ENCODE results near the gene NKX2-4.
"Not testable (repeated sequence)": the region's sequence is repeated elsewhere in the genome, so short reads cannot be mapped to it uniquely, and the experiment has no call there.

Gene NKX2-4

DNA sequence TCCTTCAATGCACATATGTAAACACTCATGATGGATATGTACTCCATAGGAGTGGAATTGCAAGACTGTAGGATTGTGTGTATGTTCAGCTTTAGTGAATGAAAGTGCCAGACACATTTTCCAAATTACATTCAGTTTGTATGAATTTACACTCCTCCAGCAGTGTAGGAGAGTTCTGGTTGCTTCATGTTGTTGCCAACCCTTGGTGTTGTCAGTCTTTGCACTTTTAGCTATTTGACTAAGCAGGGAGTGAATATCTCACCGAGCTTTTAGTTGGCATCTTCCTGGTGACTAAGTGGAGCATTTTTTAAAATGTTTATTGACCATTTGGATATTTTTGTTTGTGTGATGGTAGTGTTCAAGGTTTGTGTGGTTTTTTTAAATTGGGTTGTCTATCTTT, 23.9 kb downstream of the NKX2-4 start:
- no peak for TF ChIP-seq CTCF (conservative IDR thresholded peaks at IDR 0.05; ENCODE audit: low read depth, low read length)
- no peak overlapping the region for H3K4me3 ChIP-seq (ENCODE audit: low read length)
- DNase-seq (ENCODE audit: low read depth): no peak

GRCh38 chr20:21372016-21372415, 25.3 kb downstream of the NKX2-4 start:
- no peak overlapping the region for H3K4me3 ChIP-seq (ENCODE audit: low read length)
- no peak for TF ChIP-seq CTCF (conservative IDR thresholded peaks at IDR 0.05; ENCODE audit: low read depth, low read length)
- DNase-seq (ENCODE audit: low read depth): no peak

DNA sequence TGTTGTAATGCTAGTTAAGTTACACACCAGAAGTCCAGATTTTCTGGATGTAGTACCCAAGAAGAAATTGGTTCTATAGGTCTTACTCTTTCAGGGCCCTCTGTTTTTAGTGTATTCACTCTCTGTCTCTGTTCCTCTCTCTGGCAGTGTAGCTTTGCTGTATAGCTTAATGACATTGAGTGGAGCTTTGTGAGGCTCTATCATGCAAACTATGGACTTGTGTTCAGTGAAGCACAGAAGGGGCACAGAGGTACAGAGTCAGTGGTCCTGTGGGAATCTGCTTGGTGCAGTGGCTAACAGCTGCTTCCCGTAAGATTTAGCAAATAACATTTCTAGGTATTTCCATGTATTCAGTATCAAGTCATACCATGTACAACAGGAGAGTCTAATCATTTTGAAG, 26.1 kb downstream of the NKX2-4 start:
- no peak for DNase-seq (ENCODE audit: low read depth)
- no peak overlapping the region for H3K4me3 ChIP-seq (ENCODE audit: low read length)
- TF ChIP-seq CTCF (conservative IDR thresholded peaks at IDR 0.05; ENCODE audit: low read depth, low read length): no peak

DNA sequence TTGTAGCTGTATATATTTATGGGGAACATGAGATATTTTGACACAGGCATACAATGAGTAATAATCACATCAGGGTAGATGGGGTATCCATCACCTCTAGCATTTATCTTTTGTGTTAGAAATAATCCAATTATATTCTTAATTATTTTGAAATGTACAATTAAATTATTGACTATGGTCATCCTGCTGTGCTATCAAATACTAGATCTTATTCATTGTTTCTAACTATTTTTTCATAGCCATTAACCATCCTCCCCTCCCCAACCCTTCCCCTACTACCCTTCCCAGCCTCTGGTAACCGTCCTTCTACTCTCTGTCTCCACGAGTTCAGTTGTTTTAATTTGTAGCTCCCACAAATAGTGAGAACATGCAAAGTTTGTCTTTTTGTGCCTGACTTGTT, 28.5 kb downstream of the NKX2-4 start:
- H3K4me3 ChIP-seq (ENCODE audit: low read length): no peak overlapping the region
- DNase-seq (ENCODE audit: low read depth): no peak
- no peak for TF ChIP-seq CTCF (conservative IDR thresholded peaks at IDR 0.05; ENCODE audit: low read depth, low read length)

- H3K4me3 ChIP-seq (ENCODE audit: low read length); DNase-seq (ENCODE audit: low read depth): not testable (repeated sequence)
These were observed 31.1 kb downstream of the NKX2-4 start for GRCh38 chr20:21366273-21366672.

- H3K4me3 ChIP-seq (ENCODE audit: low read length): no peak overlapping the region
- no peak for DNase-seq (ENCODE audit: low read depth)
- TF ChIP-seq CTCF (conservative IDR thresholded peaks at IDR 0.05; ENCODE audit: low read depth, low read length): no peak
These were observed 31.6 kb downstream of the NKX2-4 start for GRCh38 chr20:21365771-21366170.

- no peak for DNase-seq (ENCODE audit: low read depth)
- no peak for TF ChIP-seq CTCF (conservative IDR thresholded peaks at IDR 0.05; ENCODE audit: low read depth, low read length)
- H3K4me3 ChIP-seq (ENCODE audit: low read length): no peak overlapping the region
These were observed 32.9 kb downstream of the NKX2-4 start for GRCh38 chr20:21364413-21364812.

DNA sequence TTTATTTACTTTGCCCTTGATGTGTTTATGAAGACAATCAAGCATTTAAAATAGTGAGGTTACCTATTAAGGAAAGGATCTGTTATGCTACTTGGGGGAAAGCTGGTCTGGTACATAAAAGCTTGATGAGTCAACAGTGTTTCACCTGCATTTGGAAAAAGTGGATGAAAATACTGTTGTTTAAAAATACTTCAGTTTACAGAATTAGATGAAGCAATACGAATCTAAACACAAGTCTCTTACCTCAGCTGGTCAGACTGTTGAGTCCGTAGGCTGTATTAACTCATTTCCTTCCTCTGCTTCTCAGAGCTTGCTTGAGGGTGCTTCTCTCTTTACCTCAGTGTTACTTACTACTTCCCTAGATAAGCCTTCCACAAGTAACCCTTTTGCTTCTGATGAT, 36.1 kb downstream of the NKX2-4 start:
- no peak for DNase-seq (ENCODE audit: low read depth)
- TF ChIP-seq CTCF (conservative IDR thresholded peaks at IDR 0.05; ENCODE audit: low read depth, low read length): no peak
- no peak overlapping the region for H3K4me3 ChIP-seq (ENCODE audit: low read length)

Measured in retinal pigment epithelial cell (primary cell).